Chondrocyte (in vitro differentiated cells): ENCODE data around the gene PIP. TPM values are rescaled to one million over a fixed set of nuclear protein-coding genes. Genes with fewer than 3 reads are reported as not detected.
"Not testable (repeated sequence)": the region's sequence is repeated elsewhere in the genome, so short reads cannot be mapped to it uniquely, and the experiment has no call there.

ENCODE experiments used
- DNase-seq: peaks from one replicate; pipeline ENCODE4 v3.0.0; 2021; ENCODE audit warnings: mixed read lengths, low spot score
- H3K27ac Mint-ChIP-seq: one replicate; pipeline ENCODE4 v1.8.0; 2021; ENCODE audit warnings: mild to moderate bottlenecking, moderate library complexity, mixed read lengths; ENCODE audit not compliant: unreplicated experiment
- H3K27me3 Mint-ChIP-seq: 2 replicates; pipeline ENCODE4 v1.8.0; 2021; ENCODE audit warnings: low read depth, mixed read lengths
- H3K36me3 Mint-ChIP-seq: 2 replicates; pipeline ENCODE4 v1.8.0; 2021; ENCODE audit warnings: low read depth, mixed read lengths
- H3K4me1 Mint-ChIP-seq: 2 replicates; pipeline ENCODE4 v1.8.0; 2021; ENCODE audit warnings: low read depth, mild to moderate bottlenecking, mixed read lengths
- H3K4me3 Mint-ChIP-seq: one replicate; pipeline ENCODE4 v1.8.0; 2021; ENCODE audit warnings: mild to moderate bottlenecking, moderate library complexity, mixed read lengths; ENCODE audit not compliant: unreplicated experiment
- H3K9me3 Mint-ChIP-seq: 2 replicates; pipeline ENCODE4 v1.8.0; 2021; ENCODE audit warnings: low read depth, mixed read lengths
- CTCF ChIP-seq: fragments of 200-600 bp; sonication (generic); IDR thresholded peaks from 2 replicates; pipeline ENCODE4 v1.5.0; 2021; ENCODE audit warnings: antibody characterized with exemption, mild to moderate bottlenecking, moderate library complexity
- long read RNA-seq: library from polyadenylated mRNA; stranded (forward); transcript quantifications from one replicate; pipeline ENCODE4 v2.0.0, GENCODE V29; 2021
- total RNA-seq: library from RNA; stranded (reverse); gene quantifications from 3 replicates; pipeline ENCODE4 v1.2.1, GENCODE V29; 2021

Gene PIP, protein sequence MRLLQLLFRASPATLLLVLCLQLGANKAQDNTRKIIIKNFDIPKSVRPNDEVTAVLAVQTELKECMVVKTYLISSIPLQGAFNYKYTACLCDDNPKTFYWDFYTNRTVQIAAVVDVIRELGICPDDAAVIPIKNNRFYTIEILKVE
- total RNA-seq = not detected in 3 replicates
- long read RNA-seq = 0 reads

- no peak for TF ChIP-seq CTCF
- peaks cover 4% of the 10 kb centered on the region for H3K27me3 Mint-ChIP-seq
- no peak for DNase-seq
- H3K4me1 Mint-ChIP-seq = no peaks in the 10 kb centered on the region
- H3K36me3 Mint-ChIP-seq = no peaks in the 10 kb centered on the region
- no peak within 1 kb of the TSS for H3K4me3 Mint-ChIP-seq
- peaks cover 5% of the 10 kb centered on the region for H3K9me3 Mint-ChIP-seq
- no peak within 1 kb of the TSS for H3K27ac Mint-ChIP-seq
Measured at GRCh38 chr7:143131781-143132180, at the start of gene PIP. Gene PIP (plus strand): TSS chr7:143132077. CDS start chr7:143132117, 40 bp downstream.

- no peak for TF ChIP-seq CTCF
- no peak for DNase-seq
- H3K4me3 Mint-ChIP-seq = no peak overlapping the region
- H3K27me3 Mint-ChIP-seq = peaks cover 5% of the 10 kb centered on the region
- peaks cover 48% of the 10 kb centered on the region for H3K9me3 Mint-ChIP-seq
- no peaks in the 10 kb centered on the region for H3K4me1 Mint-ChIP-seq
- H3K27ac Mint-ChIP-seq = no peak overlapping the region
- H3K36me3 Mint-ChIP-seq = no peaks in the 10 kb centered on the region
Measured at GRCh38 chr7:143085109-143085508, 46.8 kb upstream of the PIP start.

DNA sequence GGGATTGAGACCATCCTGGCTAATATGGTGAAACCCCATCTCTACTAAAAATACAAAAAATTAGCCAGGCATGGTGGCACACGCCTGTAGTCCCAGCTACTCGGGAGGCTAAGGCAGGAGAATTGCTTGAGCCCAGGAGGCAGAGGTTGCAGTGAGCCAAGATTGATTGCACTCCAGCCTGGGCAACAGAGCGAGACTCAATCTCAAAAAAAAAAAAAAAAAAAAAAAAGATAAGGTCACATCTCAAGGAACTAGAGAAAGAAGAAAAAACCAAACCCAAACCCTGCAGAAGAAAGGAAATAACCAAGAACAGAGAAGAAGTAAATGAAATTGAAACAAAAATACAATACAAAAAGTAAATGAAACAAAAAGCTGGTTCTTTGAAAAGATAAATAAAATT, 46.3 kb upstream of the PIP start:
- DNase-seq, H3K36me3 Mint-ChIP-seq, H3K4me3 Mint-ChIP-seq, H3K27ac Mint-ChIP-seq, H3K27me3 Mint-ChIP-seq, H3K4me1 Mint-ChIP-seq: not testable (repeated sequence)
- peaks cover 49% of the 10 kb centered on the region for H3K9me3 Mint-ChIP-seq

DNA sequence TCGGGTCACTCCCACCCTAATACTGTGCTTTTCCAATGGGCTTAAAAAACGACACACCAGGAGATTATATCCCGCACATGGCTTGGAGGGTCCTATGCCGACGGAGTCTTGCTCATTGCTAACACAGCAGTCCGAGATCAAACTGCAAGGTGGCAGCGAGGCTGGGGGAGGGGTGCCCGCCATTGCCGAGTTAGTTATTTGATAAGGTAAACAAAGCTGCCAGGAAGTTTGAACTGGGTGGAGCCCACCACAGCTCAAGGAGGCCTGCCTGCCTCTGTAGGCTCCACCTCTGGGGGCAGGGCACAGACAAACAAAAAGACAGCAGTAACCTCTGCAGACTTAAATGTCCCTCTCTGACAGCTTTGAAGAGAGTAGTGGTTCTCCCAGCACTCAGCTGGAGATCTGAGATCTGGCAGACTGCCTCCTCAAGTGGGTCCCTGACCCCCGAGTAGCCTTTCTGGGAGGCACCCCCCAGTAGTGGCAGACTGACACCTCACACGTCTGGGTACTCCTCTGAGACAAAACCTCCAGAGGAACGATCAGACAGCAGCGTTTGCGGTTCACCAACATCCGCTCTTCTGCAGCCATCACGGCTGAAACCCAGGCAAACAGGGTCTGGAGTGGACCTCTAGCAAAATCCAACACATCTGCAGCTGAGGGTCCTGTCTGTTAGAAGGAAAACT, 43.2 kb upstream of the PIP start:
- H3K27ac Mint-ChIP-seq, H3K27me3 Mint-ChIP-seq, H3K4me3 Mint-ChIP-seq, H3K36me3 Mint-ChIP-seq, DNase-seq, H3K4me1 Mint-ChIP-seq: not testable (repeated sequence)
- peaks cover 38% of the 10 kb centered on the region for H3K9me3 Mint-ChIP-seq

- Mint-ChIP-seq H3K27me3 (no peaks in the 10 kb centered on the region), H3K4me1 (no peaks in the 10 kb centered on the region), H3K36me3 (peaks cover 2% of the 10 kb centered on the region), H3K9me3 (peaks cover 48% of the 10 kb centered on the region), H3K27ac (no peak overlapping the region), H3K4me3 (no peak overlapping the region)
- no peak for DNase-seq
- TF ChIP-seq CTCF = no peak
Measured at GRCh38 chr7:143096146-143096545, 35.7 kb upstream of the PIP start.

GRCh38 chr7:143099579-143099978, 32.3 kb upstream of the PIP start:
- H3K27ac Mint-ChIP-seq, H3K4me3 Mint-ChIP-seq, H3K36me3 Mint-ChIP-seq, H3K27me3 Mint-ChIP-seq, DNase-seq, H3K4me1 Mint-ChIP-seq: not testable (repeated sequence)
- H3K9me3 Mint-ChIP-seq = peaks cover 46% of the 10 kb centered on the region

DNA sequence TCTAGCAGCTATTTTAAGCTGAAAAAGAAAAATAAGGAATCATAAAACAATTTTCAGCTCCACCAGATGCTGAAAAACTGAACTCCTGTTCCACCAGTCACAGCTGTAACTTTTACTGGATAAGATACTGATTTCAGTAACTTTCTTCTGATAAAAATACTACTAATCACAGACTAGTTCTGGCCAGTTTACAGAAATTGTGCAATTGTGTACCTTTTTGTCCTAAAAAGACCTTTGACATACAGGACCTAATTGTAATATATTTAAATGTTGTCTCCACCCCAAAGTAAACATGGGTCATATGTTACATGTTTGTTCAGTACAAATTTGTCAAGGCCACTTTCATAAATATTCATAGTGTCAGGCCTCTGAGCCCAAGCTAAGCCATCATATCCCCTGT, 27.1 kb upstream of the PIP start:
- Mint-ChIP-seq H3K4me1 (no peaks in the 10 kb centered on the region), H3K9me3 (peaks cover 10% of the 10 kb centered on the region), H3K27me3 (no peaks in the 10 kb centered on the region), H3K27ac (no peak overlapping the region), H3K4me3 (no peak overlapping the region), H3K36me3 (peaks cover under 1% of the 10 kb centered on the region)
- no peak for TF ChIP-seq CTCF
- DNase-seq = no peak

- not testable (repeated sequence) for H3K27ac Mint-ChIP-seq, H3K9me3 Mint-ChIP-seq, H3K27me3 Mint-ChIP-seq, H3K4me1 Mint-ChIP-seq, DNase-seq, H3K36me3 Mint-ChIP-seq, H3K4me3 Mint-ChIP-seq
Measured at GRCh38 chr7:143108019-143108418, 23.9 kb upstream of the PIP start.
